MM.1S (cell line): ENCODE measurements around the gene EGF.

Experiments
- CTCF ChIP-seq: fragments of 300-600 bp; sonication (generic); IDR thresholded peaks from 2 replicates; pipeline ENCODE4 v1.5.1; 2016; ENCODE audit warnings: antibody characterized with exemption, low read length, mixed read lengths
- EZH2 ChIP-seq: fragments of 300-600 bp; sonication (generic); optimal IDR thresholded peaks from 2 replicates; pipeline ENCODE3; 2017; ENCODE audit warnings: low read depth, mild to moderate bottlenecking, antibody characterized with exemption, low read length, mixed read lengths

- TF ChIP-seq CTCF (no peak), EZH2 (no peak)
Measured at GRCh38 chr4:109914322-109914721, 1.6 kb downstream of the EGF start.
